Measurements from ENCODE around the gene SLC25A22.

SLC25A22 gene

GRCh38 chr11:823441-824291, 25.6 kb upstream of the SLC25A22 start:
- DNase-seq (ENCODE audit: low read depth in 3 of 3), result no peak

GRCh38 chr11:821512-822371, 23.7 kb upstream of the SLC25A22 start:
- no peak for DNase-seq (ENCODE audit: low read depth in 3 of 3)

GRCh38 chr11:820655-821511, 22.8 kb upstream of the SLC25A22 start:
- no peak for DNase-seq (ENCODE audit: low read depth in 3 of 3)

GRCh38 chr11:819943-820649, 22.0 kb upstream of the SLC25A22 start:
- DNase-seq (ENCODE audit: low read depth in 3 of 3), result peak; percentile 76 to 95 (median 88)

GRCh38 chr11:819129-819931, 21.2 kb upstream of the SLC25A22 start:
- DNase-seq (ENCODE audit: low read depth in 3 of 3), result peak; percentile 81 to 93 (median 81)

- DNase-seq (ENCODE audit: low read depth in 3 of 3), result no peak
Observed at GRCh38 chr11:818396-819128, 20.5 kb upstream of the SLC25A22 start, which contains the start of gene PNPLA2. Gene PNPLA2 (plus strand): TSS chr11:818914. CDS start chr11:819719, 805 bp downstream.

- no peak for DNase-seq (ENCODE audit: low read depth in 3 of 3)
Observed at GRCh38 chr11:816433-816779, 18.3 kb upstream of the SLC25A22 start.

GRCh38 chr11:815675-816432, 17.8 kb upstream of the SLC25A22 start:
- DNase-seq (ENCODE audit: low read depth in 3 of 3), result no peak

GRCh38 chr11:813456-814096, 15.5 kb upstream of the SLC25A22 start:
- no peak for DNase-seq (ENCODE audit: low read depth in 3 of 3)

GRCh38 chr11:813072-813455, 15.0 kb upstream of the SLC25A22 start:
- DNase-seq (ENCODE audit: low read depth in 3 of 3), result no peak

- no peak for DNase-seq (ENCODE audit: low read depth in 3 of 3)
Observed at GRCh38 chr11:812390-812789, 14.3 kb upstream of the SLC25A22 start.

GRCh38 chr11:811446-812245, 13.6 kb upstream of the SLC25A22 start:
- DNase-seq (ENCODE audit: low read depth in 3 of 3), result no peak

GRCh38 chr11:810040-810567, 12.0 kb upstream of the SLC25A22 start:
- no peak for DNase-seq (ENCODE audit: low read depth in 3 of 3)

GRCh38 chr11:809287-810039, 11.4 kb upstream of the SLC25A22 start, which contains the start of gene RPLP2:
Gene RPLP2 (plus strand): TSS chr11:809967. CDS start chr11:810235, 268 bp downstream.
- DNase-seq (ENCODE audit: low read depth in 3 of 3), result peak; percentile 96 to 97 (median 97)

GRCh38 chr11:808427-809286, 10.6 kb upstream of the SLC25A22 start:
- no peak for DNase-seq (ENCODE audit: low read depth in 3 of 3)
